ENCODE measurements around the gene TGFBR2.

- TF ChIP-seq CTCF (IDR thresholded peaks at IDR 0.05) = no peak
- TF ChIP-seq POLR2AphosphoS5 (IDR thresholded peaks at IDR 0.05) = no peak
- no peak for TF ChIP-seq POLR2A (IDR thresholded peaks at IDR 0.05)
These were observed 103.6 kb downstream of the TGFBR2 start for GRCh38 chr3:30710017-30710416.

All from prostate gland (tissue), 2 donors.